Gastroesophageal sphincter (tissue), 4 donors: ENCODE results near the gene B4GALNT2. TPM values are rescaled to one million over a fixed set of nuclear protein-coding genes. Genes with fewer than 3 reads are reported as not detected.

Source experiments
- ATAC-seq: fragments of 150-250 bp; one replicate; pipeline ENCODE4 v1.9.1; 2016; ENCODE audit warnings: mild to moderate bottlenecking, moderate library complexity
- H3K27ac ChIP-seq, 4 donors: fragments of 200-600 bp; sonication (generic) in 3 of 4; 1 replicate in 3 of 4; 2 replicates in 1 of 4; pipeline ENCODE4 v1.5.1; 2016 to 2019
- H3K27me3 ChIP-seq: fragments of 200-600 bp; sonication (generic); one replicate; pipeline ENCODE4 v1.5.1; 2019
- H3K36me3 ChIP-seq, 2 donors: fragments of 200-600 bp; sonication (generic); one replicate each; pipeline ENCODE4 v1.5.1; 2019; ENCODE audit warnings: control low read depth in 1 of 2
- H3K4me1 ChIP-seq, 3 donors: fragments of 200-600 bp; sonication (generic); 1 replicate in 2 of 3; 2 replicates in 1 of 3; pipeline ENCODE4 v1.5.1; 2016 to 2019; ENCODE audit warnings: control low read depth in 2 of 3
- H3K4me3 ChIP-seq, 2 donors: fragments of 200-600 bp; sonication (generic); one replicate each; pipeline ENCODE4 v1.5.1; 2019; ENCODE audit warnings: mild to moderate bottlenecking in 1 of 2, moderate library complexity in 1 of 2
- H3K9me3 ChIP-seq, 3 donors: fragments of 200-600 bp; sonication (generic); one replicate each; pipeline ENCODE4 v1.5.1; 2017 to 2019; ENCODE audit warnings: control low read depth in 2 of 3
- CTCF ChIP-seq, 4 experiments: fragments of 200-600 bp in 2 of 4; fragments of 450-650 bp in 2 of 4; sonication (generic) in 1 of 4; IDR thresholded peaks; one replicate each; pipeline ENCODE4 v1.5.1; 2017 to 2019; ENCODE audit warnings: antibody characterized with exemption in 4 of 4, mild to moderate bottlenecking in 2 of 4, moderate library complexity in 2 of 4
- EP300 ChIP-seq: sonication (generic); formaldehyde crosslinking; IDR thresholded peaks from one replicate; pipeline ENCODE4 v1.6.1; 2017; ENCODE audit warnings: antibody characterized with exemption, mild to moderate bottlenecking
- POLR2A ChIP-seq, 2 donors: fragments of 450-650 bp; IDR thresholded peaks; one replicate each; pipeline ENCODE4 v1.6.1; 2017; ENCODE audit warnings: antibody characterized with exemption in 2 of 2, mild to moderate bottlenecking in 2 of 2, moderate library complexity in 1 of 2
- POLR2AphosphoS5 ChIP-seq: sonication (generic); formaldehyde crosslinking; IDR thresholded peaks from one replicate; pipeline ENCODE4 v1.6.1; 2017; ENCODE audit warnings: antibody characterized with exemption
- WGBS, 2 donors: methylation state at CpG; one replicate each; pipeline ENCODE4 v1.1.5; 2018; ENCODE audit warnings: low coverage in 1 of 2; 5-methylcytosine and 5-hydroxymethylcytosine counted together
- total RNA-seq, 4 donors: library from RNA; depleted of rRNA; stranded (reverse); fragments of >200 nt; gene quantifications; one replicate each; pipeline ENCODE4 v1.1.0, GENCODE V29; 2016

The B4GALNT2 gene
- total RNA-seq, 4 donors from 2014 or later = not detected

DNA sequence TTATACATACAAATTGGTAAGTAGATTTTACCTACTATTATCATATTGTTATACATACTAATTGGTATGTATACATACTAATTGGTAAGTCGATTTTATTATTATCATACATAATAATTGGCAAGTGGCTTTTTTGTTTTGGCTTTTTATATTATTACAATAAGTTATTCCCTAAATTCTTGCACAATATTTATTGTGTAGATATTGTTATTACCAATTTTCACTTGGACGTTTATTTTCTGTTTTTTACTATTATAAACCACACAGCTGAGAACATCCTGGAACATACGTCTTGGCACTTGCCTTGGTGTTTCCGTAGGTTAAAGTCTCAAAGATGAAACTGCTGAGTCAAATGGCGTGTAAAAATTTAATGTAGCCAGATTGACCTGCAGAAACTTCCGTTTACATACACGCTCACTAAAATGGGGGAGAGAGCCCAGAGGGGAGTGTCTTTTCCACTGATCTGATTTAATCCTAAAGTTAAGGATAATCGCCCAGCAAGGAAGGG, 58.9 kb downstream of the B4GALNT2 start:
- Histone ChIP-seq H3K36me3 (no peaks in the 10 kb centered on the region), H3K27me3 (no peaks in the 10 kb centered on the region), H3K9me3 (no peaks in the 10 kb centered on the region), H3K4me3 (peak overlapping the region; percentile 65 to 95), H3K27ac (peak overlapping the region; percentile 94 to 97 (median 96)), H3K4me1 (peaks cover 0 to 22% (median 0%) of the 10 kb centered on the region in 3 donors)
- 3 to 6% methylated on average over 7 to 8 of the region's 8 CpGs for WGBS, 2 donors
- TF ChIP-seq CTCF (IDR thresholded peaks at IDR 0.05) (no peak), EP300 (no peak), POLR2A (IDR thresholded peaks at IDR 0.05) (no peak), POLR2AphosphoS5 (no peak)
- ATAC-seq = no peak

GRCh38 chr17:49191917-49192741, 59.6 kb downstream of the B4GALNT2 start:
- no peaks in the 10 kb centered on the region for H3K36me3 ChIP-seq
- TF ChIP-seq POLR2AphosphoS5 = peak; percentile 66
- no peak for TF ChIP-seq EP300
- peak in 3 of 4 experiments; percentile 18 to 58 (median 38) for TF ChIP-seq CTCF (IDR thresholded peaks at IDR 0.05)
- peak in 1 of 2 donors; percentile 49 for TF ChIP-seq POLR2A (IDR thresholded peaks at IDR 0.05)
- 0% methylated on average over 18 of the region's 53 CpGs; no CpG with 5 or more reads in 1 of the 2 donors for WGBS, 2 donors
- ATAC-seq = peak; percentile 89
- peaks cover 0 to 22% (median 0%) of the 10 kb centered on the region in 3 donors for H3K4me1 ChIP-seq
- H3K27me3 ChIP-seq = no peaks in the 10 kb centered on the region
- no peaks in the 10 kb centered on the region for H3K9me3 ChIP-seq
- peak overlapping the region; percentile 94 to 97 (median 96) for H3K27ac ChIP-seq
- peak overlapping the region; percentile 65 to 95 for H3K4me3 ChIP-seq

- TF ChIP-seq EP300 (no peak), CTCF (IDR thresholded peaks at IDR 0.05) (no peak), POLR2A (IDR thresholded peaks at IDR 0.05) (no peak), POLR2AphosphoS5 (no peak)
Measured at GRCh38 chr17:49193513-49194296, 61.1 kb downstream of the B4GALNT2 start.

GRCh38 chr17:49194297-49194607, 61.7 kb downstream of the B4GALNT2 start:
- ATAC-seq = no peak

More at GRCh38 chr17:49193513-49194296, 61.1 kb downstream of the B4GALNT2 start:
- H3K4me1 ChIP-seq = peaks cover 0 to 22% (median 0%) of the 10 kb centered on the region in 3 donors
- peak overlapping the region; percentile 65 to 95 for H3K4me3 ChIP-seq
- no peaks in the 10 kb centered on the region for H3K9me3 ChIP-seq
- WGBS, 2 donors = 4 to 5% methylated on average over 15 to 18 of the region's 21 CpGs
- peak overlapping the region; percentile 73 to 97 (median 95) for H3K27ac ChIP-seq
- H3K27me3 ChIP-seq = no peaks in the 10 kb centered on the region
- ATAC-seq = no peak
- H3K36me3 ChIP-seq = no peaks in the 10 kb centered on the region

More at GRCh38 chr17:49194297-49194607, 61.7 kb downstream of the B4GALNT2 start:
- H3K27me3 ChIP-seq = no peaks in the 10 kb centered on the region
- H3K36me3 ChIP-seq = no peaks in the 10 kb centered on the region
- WGBS, 2 donors = 17 to 35% methylated on average over 1 to 3 of the region's 3 CpGs
- TF ChIP-seq POLR2A (IDR thresholded peaks at IDR 0.05) (no peak), POLR2AphosphoS5 (no peak), CTCF (IDR thresholded peaks at IDR 0.05) (no peak), EP300 (no peak)
- peak overlapping the region in 3 of 4 donors; percentile 73 to 97 (median 94) for H3K27ac ChIP-seq
- H3K4me1 ChIP-seq = peaks cover 0 to 22% (median 0%) of the 10 kb centered on the region in 3 donors
- peak overlapping the region in 1 of 2 donors; percentile 65 for H3K4me3 ChIP-seq
- no peaks in the 10 kb centered on the region for H3K9me3 ChIP-seq
